ENCODE results near the gene DOCK6.

GRCh38 chr19:11230621-11231386 is 31.5 kb downstream of the DOCK6 start:
- no peak for TF ChIP-seq CTCF (conservative IDR thresholded peaks at IDR 0.05; ENCODE audit: low read length)
- no peak for TF ChIP-seq EZH2phosphoT487 (IDR thresholded peaks at IDR 0.05; ENCODE audit: borderline replicate concordance, low read depth, low read length)
